ENCODE results near the gene NR2E3.

DNA sequence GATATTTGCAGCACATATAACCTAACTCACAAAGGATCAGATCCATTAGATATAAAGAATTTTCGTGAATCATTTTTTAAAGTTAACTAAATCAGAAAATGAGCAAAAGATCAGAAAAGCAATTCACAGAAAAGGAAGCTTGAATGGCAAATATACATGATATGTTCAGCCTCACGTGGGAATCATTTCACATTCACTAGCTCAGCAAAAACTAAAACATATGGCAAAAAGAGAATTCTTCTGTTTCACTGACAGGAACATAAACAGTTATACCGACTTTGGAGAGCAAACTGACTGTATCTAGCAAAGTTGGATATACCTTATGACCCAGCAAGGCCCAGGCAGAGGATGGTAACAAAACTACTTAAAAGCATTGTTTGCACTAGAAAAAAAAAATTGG, 34.0 kb upstream of the NR2E3 start:
- TF ChIP-seq, protein P1, sequence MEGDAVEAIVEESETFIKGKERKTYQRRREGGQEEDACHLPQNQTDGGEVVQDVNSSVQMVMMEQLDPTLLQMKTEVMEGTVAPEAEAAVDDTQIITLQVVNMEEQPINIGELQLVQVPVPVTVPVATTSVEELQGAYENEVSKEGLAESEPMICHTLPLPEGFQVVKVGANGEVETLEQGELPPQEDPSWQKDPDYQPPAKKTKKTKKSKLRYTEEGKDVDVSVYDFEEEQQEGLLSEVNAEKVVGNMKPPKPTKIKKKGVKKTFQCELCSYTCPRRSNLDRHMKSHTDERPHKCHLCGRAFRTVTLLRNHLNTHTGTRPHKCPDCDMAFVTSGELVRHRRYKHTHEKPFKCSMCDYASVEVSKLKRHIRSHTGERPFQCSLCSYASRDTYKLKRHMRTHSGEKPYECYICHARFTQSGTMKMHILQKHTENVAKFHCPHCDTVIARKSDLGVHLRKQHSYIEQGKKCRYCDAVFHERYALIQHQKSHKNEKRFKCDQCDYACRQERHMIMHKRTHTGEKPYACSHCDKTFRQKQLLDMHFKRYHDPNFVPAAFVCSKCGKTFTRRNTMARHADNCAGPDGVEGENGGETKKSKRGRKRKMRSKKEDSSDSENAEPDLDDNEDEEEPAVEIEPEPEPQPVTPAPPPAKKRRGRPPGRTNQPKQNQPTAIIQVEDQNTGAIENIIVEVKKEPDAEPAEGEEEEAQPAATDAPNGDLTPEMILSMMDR (IDR thresholded peaks at IDR 0.05; ENCODE audit: borderline replicate concordance, extremely low read depth, low read length, poor library complexity, severe bottlenecking): no peak
- no peak for TF ChIP-seq EZH2 (IDR thresholded peaks at IDR 0.05; ENCODE audit: borderline replicate concordance, low read depth, low read length, severe bottlenecking)
